ENCODE measurements around the gene FLT1. TPM values are rescaled to one million over a fixed set of nuclear protein-coding genes. Genes with fewer than 3 reads are reported as not detected.

Gene FLT1
- total RNA-seq, 2 donors from 2014 or later: 3.2 to 10.3 TPM

- peaks cover 3% of the 10 kb centered on the region for H3K4me1 ChIP-seq (ENCODE audit: control insufficient read depth, insufficient read depth, low read length)
- H3K4me1 Mint-ChIP-seq: peaks cover 30% of the 10 kb centered on the region
- H3K9me3 Mint-ChIP-seq: no peaks in the 10 kb centered on the region
- WGBS, 2 experiments (ENCODE audit: insufficient coverage in 1 of 2, insufficient read length in 1 of 2): 67 to 70% methylated on average over 2 to 3 of the region's 3 CpGs
- H3K36me3 Mint-ChIP-seq (ENCODE audit: low read depth): peaks cover 33% of the 10 kb centered on the region
- no peaks in the 10 kb centered on the region for H3K9me3 ChIP-seq (ENCODE audit: control insufficient read depth, low read length)
- H3K27ac Mint-ChIP-seq: peak overlapping the region; percentile 64
- H3K4me3 Mint-ChIP-seq: no peak overlapping the region
- no peak overlapping the region for H3K27ac ChIP-seq (ENCODE audit: low read depth, low read length)
- DNase-seq: peak; percentile 86
- TF ChIP-seq CTCF (conservative IDR thresholded peaks at IDR 0.05): no peak
- no peak overlapping the region for H3K9ac ChIP-seq (ENCODE audit: extremely low read depth, low read length, poor library complexity, severe bottlenecking)
- H3K27me3 Mint-ChIP-seq (ENCODE audit: insufficient read depth): no peaks in the 10 kb centered on the region
- H3K27me3 ChIP-seq (ENCODE audit: control insufficient read depth, insufficient read depth, low read length, poor library complexity, severe bottlenecking): no peaks in the 10 kb centered on the region
- H3K4me3 ChIP-seq (ENCODE audit: low read length): no peak overlapping the region
- H3K36me3 ChIP-seq (ENCODE audit: control insufficient read depth, insufficient read depth, low read length): peaks cover 37% of the 10 kb centered on the region
Measured at GRCh38 chr13:28297341-28297740, 197.6 kb downstream of the FLT1 start.

- H3K27ac Mint-ChIP-seq: no peak overlapping the region
- no peak overlapping the region for H3K4me3 Mint-ChIP-seq
- Histone ChIP-seq H3K36me3 (ENCODE audit: control insufficient read depth, insufficient read depth, low read length) (peaks cover 89% of the 10 kb centered on the region), H3K27ac (ENCODE audit: low read depth, low read length) (no peak overlapping the region), H3K4me3 (ENCODE audit: low read length) (no peak overlapping the region), H3K9ac (ENCODE audit: extremely low read depth, low read length, poor library complexity, severe bottlenecking) (no peak overlapping the region), H3K9me3 (ENCODE audit: control insufficient read depth, low read length) (peaks cover 14% of the 10 kb centered on the region), H3K27me3 (ENCODE audit: control insufficient read depth, insufficient read depth, low read length, poor library complexity, severe bottlenecking) (no peaks in the 10 kb centered on the region), H3K4me1 (ENCODE audit: control insufficient read depth, insufficient read depth, low read length) (no peaks in the 10 kb centered on the region)
- WGBS, 2 experiments (ENCODE audit: insufficient coverage in 1 of 2, insufficient read length in 1 of 2): 60 to 100% methylated on average over 1 of the region's 1 CpG
- H3K36me3 Mint-ChIP-seq (ENCODE audit: low read depth): peaks cover 67% of the 10 kb centered on the region
- H3K9me3 Mint-ChIP-seq: no peaks in the 10 kb centered on the region
- H3K4me1 Mint-ChIP-seq: no peaks in the 10 kb centered on the region
- TF ChIP-seq CTCF (conservative IDR thresholded peaks at IDR 0.05): no peak
- H3K27me3 Mint-ChIP-seq (ENCODE audit: insufficient read depth): no peaks in the 10 kb centered on the region
- no peak for DNase-seq
Measured at GRCh38 chr13:28286263-28286662, 208.7 kb downstream of the FLT1 start.

GRCh38 chr13:28283600-28283999 is 211.3 kb downstream of the FLT1 start:
- Histone ChIP-seq H3K4me1 (ENCODE audit: control insufficient read depth, insufficient read depth, low read length) (no peaks in the 10 kb centered on the region), H3K27ac (ENCODE audit: low read depth, low read length) (no peak overlapping the region)

More at GRCh38 chr13:28283600-28283999, 211.3 kb downstream of the FLT1 start:
- WGBS, 2 experiments (ENCODE audit: insufficient coverage in 1 of 2, insufficient read length in 1 of 2): 90 to 100% methylated on average over 1 of the region's 3 CpGs
- no peaks in the 10 kb centered on the region for H3K9me3 Mint-ChIP-seq
- H3K36me3 ChIP-seq (ENCODE audit: control insufficient read depth, insufficient read depth, low read length): peaks cover 93% of the 10 kb centered on the region
- no peaks in the 10 kb centered on the region for H3K27me3 Mint-ChIP-seq (ENCODE audit: insufficient read depth)
- no peak overlapping the region for H3K9ac ChIP-seq (ENCODE audit: extremely low read depth, low read length, poor library complexity, severe bottlenecking)
- no peaks in the 10 kb centered on the region for H3K4me1 Mint-ChIP-seq
- H3K4me3 ChIP-seq (ENCODE audit: low read length): no peak overlapping the region
- H3K9me3 ChIP-seq (ENCODE audit: control insufficient read depth, low read length): peaks cover 14% of the 10 kb centered on the region
- no peak for TF ChIP-seq CTCF (conservative IDR thresholded peaks at IDR 0.05)
- peaks cover 69% of the 10 kb centered on the region for H3K36me3 Mint-ChIP-seq (ENCODE audit: low read depth)
- H3K27ac Mint-ChIP-seq: no peak overlapping the region
- H3K4me3 Mint-ChIP-seq: no peak overlapping the region
- no peak for DNase-seq
- H3K27me3 ChIP-seq (ENCODE audit: control insufficient read depth, insufficient read depth, low read length, poor library complexity, severe bottlenecking): no peaks in the 10 kb centered on the region
